Measurements from ENCODE around the gene PITPNC1.
A peak's percentile ranks its signal among the peaks of the same experiment; 100 is the strongest.

Gene PITPNC1

DNA sequence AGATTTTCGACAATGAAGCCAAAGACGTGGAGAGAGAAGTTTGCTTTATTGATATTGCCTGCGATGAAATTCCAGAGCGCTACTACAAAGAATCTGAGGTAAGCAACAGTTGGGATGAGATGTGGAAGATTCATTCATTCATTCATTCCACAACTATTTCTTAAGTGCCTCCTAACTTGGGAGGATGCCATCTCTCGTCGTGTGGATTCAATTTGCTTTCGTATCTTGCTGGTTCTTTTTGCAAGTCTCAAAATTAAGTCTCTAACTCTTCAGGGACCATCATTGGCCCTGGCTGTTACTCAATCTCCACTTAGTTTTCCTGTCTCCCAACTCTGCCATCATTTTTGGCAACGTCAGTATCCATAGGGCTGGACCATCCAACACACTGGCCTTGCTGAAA, 255.1 kb downstream of the PITPNC1 start:
- TF ChIP-seq, protein P1, sequence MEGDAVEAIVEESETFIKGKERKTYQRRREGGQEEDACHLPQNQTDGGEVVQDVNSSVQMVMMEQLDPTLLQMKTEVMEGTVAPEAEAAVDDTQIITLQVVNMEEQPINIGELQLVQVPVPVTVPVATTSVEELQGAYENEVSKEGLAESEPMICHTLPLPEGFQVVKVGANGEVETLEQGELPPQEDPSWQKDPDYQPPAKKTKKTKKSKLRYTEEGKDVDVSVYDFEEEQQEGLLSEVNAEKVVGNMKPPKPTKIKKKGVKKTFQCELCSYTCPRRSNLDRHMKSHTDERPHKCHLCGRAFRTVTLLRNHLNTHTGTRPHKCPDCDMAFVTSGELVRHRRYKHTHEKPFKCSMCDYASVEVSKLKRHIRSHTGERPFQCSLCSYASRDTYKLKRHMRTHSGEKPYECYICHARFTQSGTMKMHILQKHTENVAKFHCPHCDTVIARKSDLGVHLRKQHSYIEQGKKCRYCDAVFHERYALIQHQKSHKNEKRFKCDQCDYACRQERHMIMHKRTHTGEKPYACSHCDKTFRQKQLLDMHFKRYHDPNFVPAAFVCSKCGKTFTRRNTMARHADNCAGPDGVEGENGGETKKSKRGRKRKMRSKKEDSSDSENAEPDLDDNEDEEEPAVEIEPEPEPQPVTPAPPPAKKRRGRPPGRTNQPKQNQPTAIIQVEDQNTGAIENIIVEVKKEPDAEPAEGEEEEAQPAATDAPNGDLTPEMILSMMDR (IDR thresholded peaks at IDR 0.05) = no peak
- Histone ChIP-seq H3K9ac (no peak overlapping the region), H3K36me3 (ENCODE audit: control insufficient read depth, insufficient read depth, low read length) (no peaks in the 10 kb centered on the region), H3K9me3 (ENCODE audit: control insufficient read depth, low read length) (no peaks in the 10 kb centered on the region), H3K27ac (no peak overlapping the region), H2AFZ (no peak overlapping the region), H3K4me2 (ENCODE audit: low read length) (no peak overlapping the region), H3K4me3 (ENCODE audit: low read depth, low read length) (no peak overlapping the region), H3K27me3 (ENCODE audit: control insufficient read depth, insufficient read depth, low read length) (no peaks in the 10 kb centered on the region), H3K4me1 (peaks cover 4% of the 10 kb centered on the region), H3K79me2 (no peaks in the 10 kb centered on the region)

DNA sequence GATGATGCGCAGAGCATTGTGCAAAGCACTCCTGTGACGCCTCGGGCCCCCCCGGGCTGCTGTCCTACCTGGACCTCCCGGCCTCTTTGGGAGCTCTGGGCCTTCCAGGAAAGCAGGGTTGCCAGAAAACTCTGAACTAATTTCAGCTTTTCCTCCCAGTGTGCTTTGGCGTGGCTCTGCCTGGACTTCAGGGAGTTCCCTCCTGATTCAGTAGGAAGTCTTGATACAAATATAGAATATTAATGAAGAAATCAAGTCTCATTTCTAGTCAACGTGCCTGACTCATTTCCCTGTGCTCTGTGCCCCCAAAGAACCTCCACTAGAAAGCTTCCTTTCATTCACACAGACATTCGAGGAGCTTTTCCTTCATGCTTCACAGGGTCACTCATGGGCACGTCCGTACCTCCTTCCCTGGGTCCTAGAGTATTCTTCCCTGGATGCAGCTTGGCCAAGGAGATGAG, 256.7 kb downstream of the PITPNC1 start:
- TF ChIP-seq, protein P1 (IDR thresholded peaks at IDR 0.05) = no peak
- Histone ChIP-seq H3K9me3 (ENCODE audit: control insufficient read depth, low read length) (no peaks in the 10 kb centered on the region), H3K27me3 (ENCODE audit: control insufficient read depth, insufficient read depth, low read length) (no peaks in the 10 kb centered on the region), H2AFZ (no peak overlapping the region), H3K9ac (no peak overlapping the region), H3K4me1 (peaks cover 8% of the 10 kb centered on the region), H3K36me3 (ENCODE audit: control insufficient read depth, insufficient read depth, low read length) (no peaks in the 10 kb centered on the region), H3K4me2 (ENCODE audit: low read length) (no peak overlapping the region), H3K79me2 (no peaks in the 10 kb centered on the region), H3K27ac (peak overlapping the region; percentile 58), H3K4me3 (ENCODE audit: low read depth, low read length) (no peak overlapping the region)

DNA sequence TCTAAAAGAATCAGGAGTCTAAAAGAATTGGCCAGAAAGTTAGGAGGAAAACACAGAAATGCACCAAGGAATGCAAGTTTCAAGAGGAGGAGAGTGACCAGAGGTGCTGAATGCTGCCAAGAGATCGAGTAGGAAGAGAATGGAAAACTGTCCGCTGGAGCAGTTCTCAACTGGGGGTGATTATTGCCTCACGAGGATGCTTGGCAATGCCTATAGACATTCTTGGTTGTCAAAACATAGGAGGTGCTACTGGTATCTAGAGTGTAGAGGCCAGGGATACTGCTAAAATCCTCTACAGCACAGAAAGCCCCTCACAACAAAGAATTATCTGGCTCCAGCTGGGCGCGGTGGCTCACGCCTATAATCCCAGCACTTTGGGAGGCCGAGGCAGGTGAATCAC, 258.6 kb downstream of the PITPNC1 start:
- H3K9ac ChIP-seq = no peak overlapping the region
- peaks cover 3% of the 10 kb centered on the region for H3K4me1 ChIP-seq
- no peak overlapping the region for H3K27ac ChIP-seq

GRCh38 chr17:67636312-67636711, 259.2 kb downstream of the PITPNC1 start:
- Histone ChIP-seq H3K4me3 (ENCODE audit: low read depth, low read length) (no peak overlapping the region), H3K27ac (no peak overlapping the region), H3K4me2 (ENCODE audit: low read length) (no peak overlapping the region), H3K4me1 (peaks cover 3% of the 10 kb centered on the region), H3K36me3 (ENCODE audit: control insufficient read depth, insufficient read depth, low read length) (no peaks in the 10 kb centered on the region), H3K9me3 (ENCODE audit: control insufficient read depth, low read length) (no peaks in the 10 kb centered on the region), H2AFZ (no peak overlapping the region), H3K9ac (no peak overlapping the region), H3K79me2 (no peaks in the 10 kb centered on the region), H3K27me3 (ENCODE audit: control insufficient read depth, insufficient read depth, low read length) (no peaks in the 10 kb centered on the region)
- TF ChIP-seq, protein P1 (IDR thresholded peaks at IDR 0.05) = no peak

More for the DNA sequence above, 258.6 kb downstream of the PITPNC1 start:
- H2AFZ ChIP-seq = no peak overlapping the region
- no peaks in the 10 kb centered on the region for H3K36me3 ChIP-seq (ENCODE audit: control insufficient read depth, insufficient read depth, low read length)
- TF ChIP-seq, protein P1 (IDR thresholded peaks at IDR 0.05) = no peak
- no peak overlapping the region for H3K4me3 ChIP-seq (ENCODE audit: low read depth, low read length)
- no peak overlapping the region for H3K4me2 ChIP-seq (ENCODE audit: low read length)
- no peaks in the 10 kb centered on the region for H3K9me3 ChIP-seq (ENCODE audit: control insufficient read depth, low read length)
- H3K27me3 ChIP-seq (ENCODE audit: control insufficient read depth, insufficient read depth, low read length) = no peaks in the 10 kb centered on the region
- H3K79me2 ChIP-seq = no peaks in the 10 kb centered on the region

GRCh38 chr17:67636834-67637520, 259.9 kb downstream of the PITPNC1 start:
- no peak overlapping the region for H3K4me3 ChIP-seq (ENCODE audit: low read depth, low read length)
- peak overlapping the region; percentile 40 for H3K27ac ChIP-seq
- no peaks in the 10 kb centered on the region for H3K9me3 ChIP-seq (ENCODE audit: control insufficient read depth, low read length)
- peaks cover 3% of the 10 kb centered on the region for H3K4me1 ChIP-seq
- H3K27me3 ChIP-seq (ENCODE audit: control insufficient read depth, insufficient read depth, low read length) = no peaks in the 10 kb centered on the region
- no peak overlapping the region for H3K9ac ChIP-seq
- peak overlapping the region; percentile 18 for H2AFZ ChIP-seq
- TF ChIP-seq, protein P1 (IDR thresholded peaks at IDR 0.05) = no peak
- H3K4me2 ChIP-seq (ENCODE audit: low read length) = no peak overlapping the region
- no peaks in the 10 kb centered on the region for H3K79me2 ChIP-seq
- H3K36me3 ChIP-seq (ENCODE audit: control insufficient read depth, insufficient read depth, low read length) = no peaks in the 10 kb centered on the region
